Measurements from ENCODE around the gene RASD1. TPM values are rescaled to one million over a fixed set of nuclear protein-coding genes. Genes with fewer than 3 reads are reported as not detected.

The RASD1 gene
- total RNA-seq, 1 experiment from 2014 or later, result 5.7 TPM

DNA sequence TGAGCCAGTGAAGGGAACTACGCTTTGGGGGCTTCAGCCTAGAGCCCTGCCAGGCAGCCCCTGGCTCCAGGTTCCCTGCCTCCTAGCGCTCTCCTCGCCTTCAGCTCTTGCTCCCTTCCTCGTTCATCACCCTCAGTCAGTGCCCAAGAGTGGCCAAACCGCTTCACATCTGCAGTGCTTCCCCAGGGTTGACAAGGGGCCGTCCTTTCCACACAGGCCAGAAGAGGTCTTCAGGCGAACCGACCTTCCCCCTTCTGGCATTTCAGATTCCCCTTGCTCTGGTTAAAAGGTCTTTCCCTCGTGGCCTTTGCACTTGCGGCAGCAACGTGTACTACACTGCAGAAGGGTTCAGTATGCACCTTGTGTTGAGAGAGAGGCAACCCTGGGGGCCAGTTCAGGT, 4.1 kb downstream of the RASD1 start:
- Histone ChIP-seq H3K27me3 (ENCODE audit: insufficient read depth, low read length) (peaks cover 8% of the 10 kb centered on the region; the same call in 1 of the 2 replicates), H2BK20ac (ENCODE audit: low read depth, low read length, poor library complexity, severe bottlenecking) (no peak overlapping the region), H4K91ac (ENCODE audit: insufficient read length, low read depth, low read length) (no peak overlapping the region), H3K79me2 (ENCODE audit: insufficient read depth, low read length) (no peaks in the 10 kb centered on the region), H3K9ac (ENCODE audit: extremely low read depth, insufficient read length, low read length) (no peak overlapping the region), H3K14ac (ENCODE audit: insufficient read depth, low read length) (no peak overlapping the region), H3K56ac (ENCODE audit: insufficient read length, low read depth, low read length) (no peak overlapping the region), H3T11ph (ENCODE audit: low read length) (no peak overlapping the region), H2AK5ac (ENCODE audit: insufficient read length, low read length) (no peak overlapping the region), H3K79me1 (ENCODE audit: insufficient read depth, low read depth, low read length, poor library complexity, severe bottlenecking) (no peaks in the 10 kb centered on the region), H3K9me3 (ENCODE audit: control insufficient read depth, low read depth, low read length) (no peaks in the 10 kb centered on the region), H3K27ac (ENCODE audit: insufficient read length, low read depth, low read length) (no peak overlapping the region), H2AFZ (ENCODE audit: low read length) (no peak overlapping the region), H3K4ac (ENCODE audit: low read depth, low read length) (no peak overlapping the region), H3K18ac (ENCODE audit: insufficient read length, low read depth, low read length) (no peak overlapping the region), H3K4me2 (ENCODE audit: insufficient read depth, insufficient read length, low read length) (no peak overlapping the region), H3K23me2 (ENCODE audit: insufficient read length, low read depth, low read length, poor library complexity, severe bottlenecking) (peaks cover 19% of the 10 kb centered on the region), H4K5ac (ENCODE audit: insufficient read length, low read depth, low read length) (no peak overlapping the region), H2BK12ac (ENCODE audit: insufficient read length, low read depth, low read length) (no peak overlapping the region), H4K20me1 (ENCODE audit: control insufficient read depth, insufficient read depth, insufficient read length) (no peaks in the 10 kb centered on the region), H3K4me1 (ENCODE audit: insufficient read depth, low read length) (peaks cover 3% of the 10 kb centered on the region; the same call in 1 of the 2 replicates), H2BK15ac (ENCODE audit: low read depth, low read length) (no peak overlapping the region), H4K8ac (replicated peaks; ENCODE audit: insufficient read length, low read depth, low read length) (no peak overlapping the region), H2BK5ac (ENCODE audit: insufficient read length, low read length) (no peak overlapping the region), H3K23ac (ENCODE audit: insufficient read length, low read depth, low read length) (no peak overlapping the region), H2BK120ac (ENCODE audit: low read depth, low read length, poor library complexity, severe bottlenecking) (no peak overlapping the region)
- Mint-ChIP-seq H3K4me3 (no peak overlapping the region), H3K36me3 (ENCODE audit: insufficient read depth in 1 of 3, low read depth in 3 of 3) (peaks cover 15 to 44% (median 35%) of the 10 kb centered on the region in 3 experiments; a peak in 6 of 7 replicates), H3K4me1 (peaks cover 28 to 33% of the 10 kb centered on the region in 2 experiments), H3K27me3 (ENCODE audit: low read depth) (peaks cover 28% of the 10 kb centered on the region), H3K9me3 (no peaks in the 10 kb centered on the region), H3K27ac (peak overlapping the region in 1 of 3 experiments; percentile 36; a peak in 2 of 7 replicates)
- no CpG with 5 or more reads among the region's 11 CpGs for WGBS (ENCODE audit: extremely low coverage, insufficient read length, low lambda C conversion rate)
- TF ChIP-seq, protein P1, sequence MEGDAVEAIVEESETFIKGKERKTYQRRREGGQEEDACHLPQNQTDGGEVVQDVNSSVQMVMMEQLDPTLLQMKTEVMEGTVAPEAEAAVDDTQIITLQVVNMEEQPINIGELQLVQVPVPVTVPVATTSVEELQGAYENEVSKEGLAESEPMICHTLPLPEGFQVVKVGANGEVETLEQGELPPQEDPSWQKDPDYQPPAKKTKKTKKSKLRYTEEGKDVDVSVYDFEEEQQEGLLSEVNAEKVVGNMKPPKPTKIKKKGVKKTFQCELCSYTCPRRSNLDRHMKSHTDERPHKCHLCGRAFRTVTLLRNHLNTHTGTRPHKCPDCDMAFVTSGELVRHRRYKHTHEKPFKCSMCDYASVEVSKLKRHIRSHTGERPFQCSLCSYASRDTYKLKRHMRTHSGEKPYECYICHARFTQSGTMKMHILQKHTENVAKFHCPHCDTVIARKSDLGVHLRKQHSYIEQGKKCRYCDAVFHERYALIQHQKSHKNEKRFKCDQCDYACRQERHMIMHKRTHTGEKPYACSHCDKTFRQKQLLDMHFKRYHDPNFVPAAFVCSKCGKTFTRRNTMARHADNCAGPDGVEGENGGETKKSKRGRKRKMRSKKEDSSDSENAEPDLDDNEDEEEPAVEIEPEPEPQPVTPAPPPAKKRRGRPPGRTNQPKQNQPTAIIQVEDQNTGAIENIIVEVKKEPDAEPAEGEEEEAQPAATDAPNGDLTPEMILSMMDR (conservative IDR thresholded peaks at IDR 0.05), result no peak
- DNase-seq, result no peak
